GM21381 (cell line): Measurements from ENCODE around the gene SORCS2.

ENCODE experiments used
- ATAC-seq: cut with Tn5 transposase; IDR thresholded peaks from one replicate; pipeline ENCODE4 v1.9.1; 2021; ENCODE audit warnings: mild to moderate bottlenecking, moderate library complexity; ENCODE audit not compliant: unreplicated experiment

The SORCS2 gene

DNA sequence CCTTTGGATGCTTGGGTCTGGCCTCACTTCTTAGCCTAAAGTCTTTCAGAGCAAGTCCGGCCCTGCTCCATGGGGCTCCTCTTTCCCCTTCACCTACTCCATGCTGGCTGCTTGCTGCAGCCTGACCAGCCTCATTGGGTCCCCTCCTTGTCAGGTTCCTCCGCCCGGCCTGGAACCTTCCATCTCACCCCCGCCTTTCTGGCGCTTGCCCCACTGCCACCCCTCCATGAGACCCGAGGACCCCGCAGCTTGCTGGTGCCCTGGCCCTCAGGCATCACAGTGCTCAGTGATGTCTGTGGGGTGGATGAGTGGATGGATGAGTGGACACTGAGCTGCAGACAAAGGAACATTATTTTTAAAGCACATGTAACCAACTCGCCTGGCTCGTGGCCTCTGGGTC is 24.7 kb downstream of the SORCS2 start:
- no peak for ATAC-seq

DNA sequence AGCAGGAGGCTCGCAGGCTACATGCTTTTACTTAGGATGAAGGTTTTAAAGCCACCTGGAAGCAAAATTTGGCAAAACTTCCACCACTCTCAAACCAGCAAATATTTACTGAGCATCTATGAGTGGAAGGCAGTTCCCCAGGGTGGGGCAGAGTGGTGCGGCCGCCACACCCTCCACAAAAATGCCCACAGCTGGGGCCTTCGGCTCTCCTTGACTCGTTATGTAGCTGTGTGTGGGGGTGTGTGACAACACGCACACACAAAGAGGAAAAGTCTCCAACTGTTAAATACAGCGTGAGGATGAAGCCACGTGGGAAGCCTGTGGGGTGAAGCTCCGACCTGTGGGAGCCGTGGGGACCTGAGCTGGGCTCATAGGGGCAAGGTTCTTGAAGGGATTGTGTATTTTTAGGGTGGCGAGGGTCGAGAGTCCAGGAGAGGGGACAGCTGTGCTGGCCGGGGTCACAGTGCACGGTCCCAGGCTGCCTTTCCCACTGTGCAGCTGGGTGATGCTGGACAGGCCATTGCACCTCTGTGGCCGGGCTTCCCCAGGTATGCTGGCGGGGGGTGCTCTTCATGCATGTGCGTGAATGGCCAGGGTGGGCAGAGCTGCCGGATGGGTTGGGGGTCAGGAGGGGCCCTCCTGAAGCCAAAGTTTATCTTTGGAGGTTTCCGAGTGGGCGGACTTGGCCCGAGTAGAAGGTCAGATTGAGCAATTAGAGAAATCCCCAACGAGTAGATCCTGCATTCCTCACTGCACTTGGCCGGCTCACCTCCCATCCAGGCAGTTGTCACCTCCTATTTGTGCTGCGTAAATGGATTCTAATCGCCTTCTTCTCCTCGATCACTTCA is 25.4 kb downstream of the SORCS2 start:
- ATAC-seq = no peak

DNA sequence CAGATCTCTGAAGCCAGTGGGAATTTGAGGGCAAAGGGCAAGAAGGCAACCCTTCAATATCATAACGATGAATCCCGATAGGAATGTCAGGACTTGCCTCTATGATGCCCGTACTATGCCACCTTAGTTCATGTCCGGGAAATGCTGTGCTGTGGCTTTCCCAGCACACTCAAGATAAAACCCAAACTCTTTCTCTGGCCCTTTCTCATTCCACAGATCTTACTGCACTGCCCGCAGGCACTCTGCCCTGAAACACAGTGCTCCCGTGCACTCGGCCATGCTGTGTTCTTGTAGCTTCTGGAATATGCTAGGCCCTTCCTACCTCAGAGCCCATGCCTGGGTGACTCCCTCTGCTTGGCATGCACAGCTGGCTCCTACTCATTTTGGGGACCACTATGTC is 26.3 kb downstream of the SORCS2 start:
- ATAC-seq = no peak

DNA sequence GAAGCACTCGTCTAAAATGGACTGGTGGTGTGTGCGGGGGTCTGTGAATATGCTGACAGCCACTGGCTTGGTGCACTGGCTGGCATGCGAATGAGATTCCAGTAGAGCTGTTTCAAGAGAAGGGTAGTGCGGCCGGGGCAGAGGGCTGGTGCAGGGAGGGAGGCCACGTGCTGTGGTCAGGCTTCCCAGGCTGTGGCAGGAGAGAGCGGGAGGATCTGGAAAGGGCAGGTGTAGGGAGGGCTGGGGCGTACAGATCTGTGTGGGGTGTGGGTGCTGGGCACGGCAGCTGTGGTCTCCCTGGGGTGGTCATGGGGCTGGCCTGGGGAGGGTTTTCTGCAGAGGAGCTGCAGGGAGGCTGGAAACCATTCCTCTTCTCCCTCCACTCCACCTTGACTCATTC is 30.2 kb downstream of the SORCS2 start:
- ATAC-seq = no peak

DNA sequence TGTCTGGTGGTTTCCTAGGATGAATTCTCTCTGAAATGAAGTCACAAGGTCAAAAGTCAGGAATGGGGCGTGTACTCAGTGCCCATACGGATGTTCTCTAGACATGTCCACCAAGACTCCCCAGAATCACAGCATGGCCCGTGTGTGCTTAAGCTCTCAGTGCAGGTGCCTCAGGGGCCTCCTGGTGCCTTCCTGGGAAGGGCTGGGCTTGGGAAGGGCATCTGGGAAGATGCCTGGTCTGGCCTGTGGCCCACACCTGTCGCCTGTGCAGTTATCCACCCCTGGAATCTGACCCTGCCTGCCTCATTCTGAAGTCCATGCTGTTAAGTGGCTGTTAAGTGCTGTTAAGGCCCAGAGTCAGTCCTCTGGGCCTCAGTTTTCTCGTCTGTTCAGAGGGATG is 31.2 kb downstream of the SORCS2 start:
- ATAC-seq = no peak

DNA sequence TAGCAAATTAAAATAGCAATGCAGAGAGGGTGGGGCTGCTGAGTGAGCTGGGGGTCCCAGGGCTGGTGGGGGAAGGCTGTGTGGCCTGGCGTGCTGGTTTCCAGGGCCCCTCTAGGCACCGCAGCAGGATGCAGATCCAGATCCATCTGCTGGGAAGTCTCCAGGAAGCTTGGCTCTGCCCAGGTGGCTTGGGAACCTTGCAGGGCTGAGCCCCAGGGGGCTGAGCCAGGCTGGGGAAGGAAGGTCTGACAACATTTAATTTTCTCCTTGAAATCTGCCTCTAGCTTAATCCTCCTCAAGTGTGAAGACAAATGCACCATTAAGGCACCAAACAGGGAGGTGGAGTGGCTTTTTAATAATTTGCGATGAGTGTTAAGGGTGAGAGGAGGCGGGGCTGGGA is 31.7 kb downstream of the SORCS2 start:
- no peak for ATAC-seq

DNA sequence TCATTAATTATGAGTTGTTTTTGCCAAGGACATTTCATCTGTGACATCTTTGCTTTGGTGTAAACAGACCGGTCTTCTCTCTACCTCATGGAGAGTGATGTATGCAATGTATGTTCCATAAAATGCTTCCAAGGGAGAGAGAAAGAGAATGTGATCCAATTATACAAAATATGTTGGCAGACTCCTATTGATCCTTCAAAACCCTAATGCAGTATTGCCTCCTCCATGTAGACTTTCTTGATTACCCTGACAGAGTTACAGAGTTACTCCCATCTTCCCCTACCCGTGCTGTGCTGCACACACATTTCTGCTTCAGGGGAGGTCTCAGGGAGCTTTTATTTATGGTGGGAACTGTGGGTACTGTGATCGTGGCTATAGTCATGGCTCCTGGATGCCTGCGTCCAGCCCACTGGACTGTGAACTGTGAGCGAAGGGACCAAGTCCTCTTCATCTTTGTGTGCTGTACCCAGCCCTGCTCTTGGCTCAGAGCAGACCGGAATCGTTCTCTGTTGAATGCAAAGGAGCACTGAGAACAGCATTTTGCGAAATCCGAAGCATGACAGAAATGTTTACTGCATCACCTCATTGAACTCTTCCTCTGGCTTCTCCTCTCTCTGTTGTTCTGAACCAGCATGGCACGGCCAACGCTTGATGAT is 32.7 kb downstream of the SORCS2 start:
- no peak for ATAC-seq

DNA sequence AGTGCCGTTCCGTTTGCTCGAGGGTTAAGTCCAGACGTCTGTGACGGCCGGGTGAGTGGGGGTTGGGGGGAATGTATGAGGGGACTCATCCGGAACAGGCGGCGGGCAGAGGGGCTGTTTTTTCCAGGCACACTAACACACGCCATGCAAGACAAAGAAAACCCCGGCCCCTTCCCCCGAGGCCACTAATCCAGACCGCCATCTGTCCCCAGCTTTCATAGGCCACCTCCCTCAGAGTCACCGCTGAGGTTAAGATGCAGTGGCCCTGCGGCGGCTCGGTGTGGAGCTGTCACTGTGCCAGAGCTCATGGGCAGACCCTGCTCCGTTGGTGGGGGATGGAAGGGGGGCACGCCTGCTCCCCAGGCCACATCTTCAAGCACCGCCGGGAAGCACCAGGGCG is 34.1 kb downstream of the SORCS2 start:
- ATAC-seq = no peak

DNA sequence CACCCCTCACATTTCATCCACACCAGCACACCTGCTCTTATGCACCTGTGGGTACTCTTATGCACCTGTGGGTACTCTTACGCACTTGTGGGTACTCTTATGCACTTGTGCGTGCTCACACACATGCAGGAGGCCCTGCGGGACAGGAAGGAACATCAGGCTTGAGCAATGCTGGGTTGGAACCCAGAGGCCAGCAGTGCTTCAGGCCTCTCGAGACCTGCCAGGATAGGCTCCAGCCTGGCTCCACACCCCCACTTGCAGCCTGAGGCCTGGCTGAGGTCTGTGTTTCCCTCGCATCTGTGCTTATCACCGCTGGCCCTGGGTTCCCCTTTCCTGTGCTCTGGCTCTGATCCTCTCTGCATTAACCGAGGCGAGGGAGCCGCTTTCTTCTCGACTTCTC is 34.7 kb downstream of the SORCS2 start:
- no peak for ATAC-seq

DNA sequence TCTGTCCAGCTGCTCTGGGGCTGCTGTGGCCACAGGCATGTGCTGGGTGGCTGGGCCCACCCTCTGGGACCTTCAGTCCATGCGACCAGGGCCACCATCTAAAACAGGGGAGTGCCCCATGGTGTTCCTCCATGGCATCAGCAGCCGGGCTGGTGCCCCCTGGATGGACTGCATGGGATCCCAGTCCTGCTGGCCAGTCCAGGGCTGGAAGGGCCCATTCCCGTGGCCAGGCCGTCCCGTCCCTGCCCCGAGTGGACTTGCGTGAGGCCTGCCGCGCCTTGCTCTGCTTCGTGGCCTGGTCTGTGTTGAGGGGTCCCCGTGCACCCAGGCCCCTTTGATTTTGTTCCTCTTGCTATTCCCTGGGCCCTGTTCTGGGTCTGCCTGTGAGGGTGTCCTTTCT is 36.4 kb downstream of the SORCS2 start:
- no peak for ATAC-seq

DNA sequence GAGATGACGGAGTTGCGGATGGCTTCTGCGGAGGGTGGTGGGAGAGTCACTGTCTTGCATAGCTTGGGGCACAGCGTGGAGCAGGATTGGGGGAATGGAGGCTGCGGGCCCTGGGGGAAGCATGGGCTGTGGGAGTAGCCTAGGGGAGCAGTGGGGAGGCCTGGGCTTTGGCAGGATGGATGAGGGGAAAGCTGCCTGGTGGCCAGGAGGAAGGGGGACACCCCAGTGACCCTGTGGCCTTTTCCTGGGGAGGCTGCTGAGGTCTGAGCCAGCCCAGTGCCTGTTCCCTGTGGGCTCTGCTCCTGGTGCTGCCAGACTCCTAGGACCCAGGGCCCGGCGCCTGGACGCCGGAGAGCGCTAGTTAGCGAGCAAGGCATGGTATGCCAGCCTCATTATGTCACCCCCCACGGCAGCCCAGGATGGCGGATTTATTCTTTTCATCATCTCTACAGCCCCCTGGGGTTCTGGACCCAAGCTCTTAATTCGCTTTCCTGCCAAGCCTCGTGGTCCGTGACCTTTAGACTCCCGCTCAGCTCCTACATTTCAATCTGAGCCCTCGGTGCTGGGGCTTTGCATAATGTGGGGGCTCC is 39.8 kb downstream of the SORCS2 start:
- no peak for ATAC-seq

DNA sequence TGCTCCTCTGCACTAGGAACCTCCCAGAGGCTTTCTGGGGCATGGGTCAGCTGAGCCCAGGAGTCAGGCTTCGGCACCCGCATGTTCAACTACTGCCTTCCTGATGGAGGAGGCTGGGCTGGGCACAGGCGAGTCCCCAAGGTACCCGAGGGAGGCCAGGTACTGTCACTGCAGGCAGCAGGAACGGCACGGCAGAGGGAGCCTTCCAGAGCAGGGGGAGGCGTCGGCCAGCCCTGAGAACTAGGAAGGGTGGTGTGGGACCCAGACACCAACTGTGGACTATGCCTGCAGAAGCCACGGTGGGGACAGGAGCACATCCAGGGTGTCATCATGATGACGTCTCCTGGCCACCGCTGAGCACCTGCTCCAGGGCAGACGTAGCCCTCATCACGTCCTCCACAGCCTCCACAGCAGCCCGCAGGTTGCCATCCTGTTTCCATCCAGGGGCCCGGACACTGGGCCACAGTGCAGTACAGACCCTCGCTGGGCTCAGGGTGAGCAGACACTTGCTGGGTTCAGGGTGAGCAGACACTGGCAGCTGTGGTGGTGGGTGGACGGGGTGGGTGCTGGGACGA is 40.8 kb downstream of the SORCS2 start:
- ATAC-seq = no peak

DNA sequence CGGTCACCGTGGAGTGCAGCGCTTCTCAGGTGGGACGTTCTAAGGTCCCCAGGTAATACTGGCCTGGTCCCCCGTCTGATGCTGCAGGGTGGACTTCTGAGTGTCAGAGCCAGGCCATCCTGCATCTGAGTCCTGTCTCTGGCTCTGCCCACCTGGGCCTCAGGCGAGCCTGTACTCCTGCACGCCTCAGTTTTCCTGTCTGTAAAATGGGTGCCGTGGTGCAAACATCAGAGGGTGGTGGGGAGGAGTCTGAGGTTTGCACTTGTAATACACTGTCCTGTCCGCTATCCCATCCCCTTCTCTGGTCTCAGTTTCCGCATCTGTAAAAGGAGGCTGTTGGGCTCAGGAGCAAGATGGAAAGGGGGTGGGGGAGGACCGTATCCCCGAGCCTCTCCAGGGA is 41.3 kb downstream of the SORCS2 start:
- no peak for ATAC-seq

DNA sequence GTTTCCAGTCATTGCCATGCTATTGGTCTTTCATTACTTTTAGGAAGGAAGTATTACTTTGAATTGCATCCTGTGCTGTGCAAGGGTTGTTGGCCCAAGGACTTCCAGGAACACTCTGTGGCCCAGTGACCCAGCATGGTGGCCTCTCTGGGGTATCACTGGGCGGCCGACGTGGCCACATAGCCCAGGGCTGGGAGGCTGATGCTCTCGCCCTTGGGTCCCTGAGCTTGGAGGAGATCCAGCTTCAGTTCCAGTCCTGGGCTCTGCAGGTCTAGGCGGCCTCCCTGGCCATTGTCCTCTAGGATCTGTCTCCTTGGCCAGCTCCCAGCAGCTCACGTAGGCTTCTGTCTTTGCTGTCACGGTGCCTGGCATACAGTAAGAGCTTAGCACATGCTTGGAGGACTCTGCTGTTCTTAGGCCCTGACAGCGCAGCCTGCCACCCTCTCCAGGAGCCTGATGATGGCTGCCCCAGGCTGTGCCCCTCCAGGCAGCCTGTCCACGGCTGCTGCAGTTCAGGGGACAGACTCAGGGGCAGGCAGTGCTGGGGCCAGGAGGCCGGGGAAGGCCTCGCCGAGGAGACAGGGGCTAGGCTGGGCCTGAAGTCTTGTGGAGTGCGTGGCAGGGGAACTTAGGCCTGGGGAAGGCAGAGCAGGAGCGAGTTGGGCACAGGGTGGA is 42.2 kb downstream of the SORCS2 start:
- no peak for ATAC-seq

DNA sequence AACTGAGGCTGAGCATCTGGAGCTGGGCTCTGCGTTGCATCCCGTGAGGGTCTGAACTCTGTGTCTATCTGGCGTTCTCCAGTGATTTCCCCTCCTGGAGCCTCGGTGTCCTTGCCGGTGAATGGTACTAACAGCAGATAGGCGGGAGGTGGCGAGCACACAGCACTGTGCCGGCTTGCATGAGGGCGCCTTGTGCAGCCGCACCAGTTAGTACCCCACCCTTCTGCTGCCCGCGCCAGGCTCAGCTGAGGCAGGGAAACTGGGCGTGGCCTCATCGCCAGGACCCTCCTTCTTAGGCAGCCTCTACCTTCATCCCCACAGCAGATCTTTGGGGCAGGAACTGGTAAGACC is 42.7 kb downstream of the SORCS2 start:
- no peak for ATAC-seq

DNA sequence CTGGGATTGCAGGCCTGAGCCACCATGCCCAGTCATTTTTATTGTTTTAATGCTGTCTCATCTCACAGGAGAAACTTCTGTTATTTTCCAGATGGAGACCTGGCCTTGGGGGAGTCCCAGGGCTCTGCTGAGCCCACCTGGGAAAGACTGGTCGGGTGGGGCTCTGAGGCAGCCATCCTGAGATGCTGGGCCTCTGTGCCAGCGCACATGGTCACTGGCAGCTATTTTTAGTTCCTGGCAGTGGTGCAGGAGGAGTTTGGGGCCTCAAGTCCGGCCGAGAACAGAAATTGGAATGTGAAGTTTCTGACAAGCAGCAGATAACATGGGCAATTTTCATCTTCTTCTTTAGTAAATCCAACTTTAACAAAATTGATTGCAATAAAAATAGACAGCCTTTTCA is 44.5 kb downstream of the SORCS2 start:
- ATAC-seq = no peak

DNA sequence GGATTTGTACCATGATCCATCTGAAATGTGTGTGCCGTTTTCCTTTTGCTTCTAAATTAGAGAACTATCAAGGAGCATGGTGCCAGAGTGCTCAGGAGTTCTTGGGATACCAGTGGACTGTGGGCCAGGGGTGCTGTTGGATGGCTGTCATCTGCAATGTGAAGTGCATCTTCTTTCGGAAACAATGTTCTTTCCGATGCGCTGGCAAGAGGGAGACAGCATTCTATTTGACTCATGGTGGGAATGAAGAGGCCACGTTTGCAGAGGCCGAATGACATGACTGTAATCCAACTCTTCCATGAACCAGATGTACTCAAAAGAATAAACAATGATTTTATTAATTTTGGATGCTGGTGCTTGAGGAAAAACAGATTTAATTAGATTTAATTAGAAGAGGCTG is 45.5 kb downstream of the SORCS2 start:
- no peak for ATAC-seq

DNA sequence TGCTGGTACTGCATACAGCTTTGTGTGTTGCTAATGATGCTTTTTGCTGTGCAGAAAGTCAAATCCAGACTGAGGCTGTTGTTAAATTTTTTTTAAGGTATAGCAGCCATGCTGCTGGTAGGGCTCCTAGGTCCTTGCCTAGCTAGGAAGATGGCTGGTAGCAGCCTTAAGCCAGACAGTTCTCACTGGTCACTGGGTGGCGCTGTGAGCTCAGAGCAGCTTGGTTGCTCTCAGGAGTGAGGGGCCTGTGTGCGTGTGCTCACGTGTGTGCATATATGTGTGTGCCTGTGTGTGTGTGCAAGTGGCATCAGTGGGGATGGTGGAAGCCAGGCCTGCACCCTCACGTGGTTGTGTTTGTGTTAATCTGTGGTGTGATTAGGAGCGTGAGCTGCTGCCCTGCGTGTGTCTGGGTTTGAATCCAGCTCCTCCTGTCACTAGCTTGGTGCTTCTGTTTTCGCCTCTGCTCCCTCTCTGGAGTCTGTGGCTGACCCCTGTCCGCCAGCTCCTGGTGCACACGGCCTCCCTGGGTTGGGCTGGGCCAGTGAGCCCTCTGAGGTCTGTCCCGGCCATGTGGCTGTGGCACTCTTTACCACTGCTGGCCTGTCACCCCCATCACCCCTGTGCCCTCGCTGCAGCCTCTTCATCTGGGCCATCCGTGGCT is 46.1 kb downstream of the SORCS2 start:
- no peak for ATAC-seq

DNA sequence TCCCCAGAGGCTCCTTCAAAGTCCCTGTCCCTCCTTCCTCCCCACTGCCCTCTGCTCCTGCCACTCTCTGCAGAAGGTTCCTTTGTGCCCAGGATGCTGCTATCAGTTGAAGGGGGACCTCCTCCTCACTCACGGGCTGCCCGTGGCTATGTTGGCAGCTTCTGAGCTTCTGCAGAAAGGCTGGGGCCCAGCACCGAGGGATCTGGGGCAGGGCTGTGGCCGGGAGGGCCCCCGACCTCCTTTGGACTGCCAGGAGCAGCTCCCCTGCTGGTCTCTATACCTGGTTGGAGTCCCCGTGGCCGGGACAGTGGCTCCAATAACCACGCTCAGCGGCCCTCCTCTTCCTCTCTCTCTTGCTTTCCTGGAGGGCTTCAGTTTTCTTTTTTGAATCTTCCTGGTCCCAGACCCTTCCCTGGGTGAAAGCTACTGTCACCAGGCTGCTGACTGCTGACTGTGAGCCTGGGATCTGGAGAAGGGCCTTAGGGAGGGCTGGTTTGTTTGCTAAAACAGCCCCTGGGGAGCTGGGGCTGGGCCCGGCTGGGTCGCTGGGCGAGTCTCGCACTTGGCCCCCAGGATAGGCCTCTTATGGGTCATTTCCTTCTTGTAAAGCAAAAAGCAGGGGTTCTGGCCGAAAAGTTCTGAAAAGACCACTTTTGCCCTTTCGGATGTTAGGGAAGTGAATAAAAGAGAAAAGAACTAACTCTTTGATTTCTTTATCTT is 46.9 kb downstream of the SORCS2 start:
- no peak for ATAC-seq

DNA sequence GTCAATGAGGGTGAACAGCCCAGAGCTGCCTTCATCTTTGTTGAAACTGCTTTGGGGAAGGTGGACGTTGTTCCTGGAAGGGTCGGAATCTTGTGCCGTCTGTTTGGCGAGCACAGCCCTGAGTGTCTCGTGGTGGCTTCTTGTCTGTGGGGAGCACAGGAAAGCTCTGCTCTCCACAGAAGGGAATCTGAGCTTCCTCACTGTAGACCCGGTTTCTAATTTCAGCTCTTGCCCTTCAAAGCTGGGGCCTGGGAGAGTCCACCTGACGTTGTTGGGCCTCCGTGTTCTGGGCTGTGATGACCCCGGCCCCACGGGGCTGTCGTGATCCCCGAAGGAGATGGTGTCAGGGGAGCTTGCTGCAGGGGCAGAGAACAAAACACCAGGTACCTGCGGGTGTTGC is 47.5 kb downstream of the SORCS2 start:
- ATAC-seq = no peak
